Measurements from ENCODE around the gene MYH7B. TPM values are rescaled to one million over a fixed set of nuclear protein-coding genes. Genes with fewer than 3 reads are reported as not detected.

MYH7B gene
- total RNA-seq, 2 donors from 2014 or later = 0.14 to 0.27 TPM

- no peak for DNase-seq (ENCODE audit: low spot score)
- no peaks in the 10 kb centered on the region for H3K4me1 ChIP-seq (ENCODE audit: control insufficient read depth in 1 of 2, low read depth in 2 of 2)
- H3K4me3 ChIP-seq = no peak overlapping the region
- H3K27me3 ChIP-seq (replicated peaks; ENCODE audit: insufficient read depth) = no peaks in the 10 kb centered on the region
- ATAC-seq (ENCODE audit: insufficient number of reproducible peaks, low FRiP score, low read depth) = no peak
- no peaks in the 10 kb centered on the region for H3K9me3 ChIP-seq
- no peak overlapping the region for H3K27ac ChIP-seq
- peaks cover 10% of the 10 kb centered on the region for H3K36me3 ChIP-seq
- TF ChIP-seq CTCF (IDR thresholded peaks at IDR 0.05) = no peak
Observed at GRCh38 chr20:34943808-34944567, 11.7 kb upstream of the MYH7B start.

- Histone ChIP-seq H3K27ac (no peak overlapping the region), H3K27me3 (replicated peaks; ENCODE audit: insufficient read depth) (no peaks in the 10 kb centered on the region), H3K9me3 (no peaks in the 10 kb centered on the region), H3K36me3 (peaks cover 10% of the 10 kb centered on the region), H3K4me3 (no peak overlapping the region), H3K4me1 (ENCODE audit: control insufficient read depth in 1 of 2, low read depth in 2 of 2) (no peaks in the 10 kb centered on the region)
- no peak for TF ChIP-seq CTCF (IDR thresholded peaks at IDR 0.05)
- DNase-seq (ENCODE audit: low spot score) (no peak), ATAC-seq (ENCODE audit: insufficient number of reproducible peaks, low FRiP score, low read depth) (no peak)
Observed at GRCh38 chr20:34945315-34946077, 10.2 kb upstream of the MYH7B start.

GRCh38 chr20:34946661-34947060, 9.0 kb upstream of the MYH7B start:
- DNase-seq (ENCODE audit: low spot score) (no peak), ATAC-seq (ENCODE audit: insufficient number of reproducible peaks, low FRiP score, low read depth) (no peak)
- H3K9me3 ChIP-seq = no peaks in the 10 kb centered on the region
- H3K36me3 ChIP-seq = peaks cover 10% of the 10 kb centered on the region
- no peak overlapping the region for H3K27ac ChIP-seq
- TF ChIP-seq CTCF (IDR thresholded peaks at IDR 0.05) = no peak
- H3K27me3 ChIP-seq (replicated peaks; ENCODE audit: insufficient read depth) = no peaks in the 10 kb centered on the region
- H3K4me1 ChIP-seq (ENCODE audit: control insufficient read depth in 1 of 2, low read depth in 2 of 2) = no peaks in the 10 kb centered on the region
- H3K4me3 ChIP-seq = no peak overlapping the region

- Histone ChIP-seq H3K27ac (no peak overlapping the region), H3K9me3 (no peaks in the 10 kb centered on the region), H3K36me3 (peaks cover 10% of the 10 kb centered on the region), H3K27me3 (replicated peaks; ENCODE audit: insufficient read depth) (no peaks in the 10 kb centered on the region), H3K4me1 (ENCODE audit: control insufficient read depth in 1 of 2, low read depth in 2 of 2) (no peaks in the 10 kb centered on the region), H3K4me3 (no peak overlapping the region)
- TF ChIP-seq CTCF (IDR thresholded peaks at IDR 0.05) = no peak
- DNase-seq (ENCODE audit: low spot score) (no peak), ATAC-seq (ENCODE audit: insufficient number of reproducible peaks, low FRiP score, low read depth) (no peak)
Observed at GRCh38 chr20:34947336-34947735, 8.3 kb upstream of the MYH7B start.

- no peaks in the 10 kb centered on the region for H3K4me1 ChIP-seq (ENCODE audit: control insufficient read depth in 1 of 2, low read depth in 2 of 2)
- no peak for DNase-seq (ENCODE audit: low spot score)
- H3K27me3 ChIP-seq (replicated peaks; ENCODE audit: insufficient read depth) = no peaks in the 10 kb centered on the region
- peaks cover 6% of the 10 kb centered on the region for H3K36me3 ChIP-seq
- H3K4me3 ChIP-seq = no peak overlapping the region
- ATAC-seq (ENCODE audit: insufficient number of reproducible peaks, low FRiP score, low read depth) = no peak
- H3K9me3 ChIP-seq = no peaks in the 10 kb centered on the region
- no peak overlapping the region for H3K27ac ChIP-seq
- no peak for TF ChIP-seq CTCF (IDR thresholded peaks at IDR 0.05)
Observed at GRCh38 chr20:34948030-34948429, 7.6 kb upstream of the MYH7B start.
